GM12878 (cell line): ENCODE data around the gene LEFTY1. TPM values are rescaled to one million over a fixed set of nuclear protein-coding genes. Genes with fewer than 3 reads are reported as not detected.

ENCODE experiments used
- ATAC-seq: fragments of 200-7000 bp; cut with Tn5 transposase; 3 replicates; pipeline ENCODE4 v1.9.1; 2020; ENCODE audit warnings: mild to moderate bottlenecking, moderate library complexity
- BruUV-seq: library from RNA; stranded (reverse); fragments of 400-500 nt; replicated peaks from 2 replicates; lab custom pipeline; 2021; lab: Mats Ljungman, UMichigan
- CTCF ChIA-PET: fragments of 300-600 bp; sonication (Branson Sonifier 250); formaldehyde crosslinking; extraction: SDS; loops from one replicate; lab custom pipeline; 2021; ENCODE audit warnings: inconsistent platforms; lab: Yijun Ruan, JAX
- POLR2A ChIA-PET: fragments of 350-600 bp; formaldehyde crosslinking; extraction: SDS; loops from one replicate; lab custom pipeline; 2021; ENCODE audit warnings: inconsistent platforms; lab: Charles Lee
- RAD21 ChIA-PET: fragments of 300-600 bp; sonication (Branson Sonifier 250); formaldehyde crosslinking; loops from one replicate; lab custom pipeline; 2023; ENCODE audit warnings: antibody characterized with exemption; ENCODE audit not compliant: unreplicated experiment; lab: Charles Lee
- SMC1A ChIA-PET: fragments of 300-600 bp; sonication (Branson Sonifier 250); formaldehyde crosslinking; loops from one replicate; lab custom pipeline; 2023; ENCODE audit not compliant: unreplicated experiment, uncharacterized antibody; lab: Charles Lee
- DNase-seq: peaks from one replicate; pipeline ENCODE4 v3.0.0-alpha.2; 2011; ENCODE audit warnings: low read depth, low spot score
- FAIRE-seq: peaks from 3 replicates; lab custom pipeline; 2011; peaks lifted over from hg19 to GRCh38; lab: Jason Lieb, UNC
- H2AFZ ChIP-seq: 2 replicates; pipeline ENCODE4 v1.6.0; 2011; ENCODE audit warnings: low read depth, low read length, control low read depth; ENCODE audit not compliant: control insufficient read depth
- H3K27ac ChIP-seq: 2 replicates; pipeline ENCODE4 v1.5.1; 2011; ENCODE audit warnings: control low read depth; ENCODE audit not compliant: control insufficient read depth, insufficient read depth
- H3K27me3 ChIP-seq, 2 experiments: replicated peaks in 1 of 2; 2 replicates each; pipeline versions ENCODE4 v1.6.0 to v1.6.1; 2011; ENCODE audit warnings: low read length in 1 of 2; ENCODE audit not compliant: control insufficient read depth in 2 of 2, insufficient read depth in 2 of 2
- H3K36me3 ChIP-seq, 2 experiments: 2 replicates each; pipeline ENCODE4 v1.5.1; 2011; ENCODE audit warnings: low read length in 1 of 2; ENCODE audit not compliant: control insufficient read depth in 2 of 2, insufficient read depth in 2 of 2
- H3K4me1 ChIP-seq: 2 replicates; pipeline ENCODE4 v1.6.1; 2011; ENCODE audit warnings: mild to moderate bottlenecking, low read length, moderate library complexity, mixed read lengths; ENCODE audit not compliant: control insufficient read depth, insufficient read depth
- H3K4me2 ChIP-seq: 2 replicates; pipeline ENCODE4 v1.6.0; 2011; ENCODE audit warnings: control low read depth; ENCODE audit not compliant: control insufficient read depth, insufficient read depth
- H3K4me3 ChIP-seq: fragments of 200-600 bp; sonication (generic); 2 replicates; pipeline ENCODE4 v1.5.1; 2016
- H3K79me2 ChIP-seq: 2 replicates; pipeline ENCODE4 v1.6.0; 2011; ENCODE audit warnings: low read length; ENCODE audit not compliant: control insufficient read depth, insufficient read depth
- H3K9ac ChIP-seq: 2 replicates; pipeline ENCODE4 v1.8.0; 2011; ENCODE audit warnings: low read length, control low read depth, mixed read lengths; ENCODE audit not compliant: control insufficient read depth, insufficient read depth
- H3K9me3 ChIP-seq: replicated peaks from 3 replicates; pipeline ENCODE4 v1.5.1; 2011; ENCODE audit warnings: mild to moderate bottlenecking, low read length; ENCODE audit not compliant: control insufficient read depth, insufficient read depth
- H4K20me1 ChIP-seq: 2 replicates; pipeline ENCODE4 v1.6.0; 2011; ENCODE audit not compliant: control insufficient read depth, insufficient read depth
- BCL11A ChIP-seq: IDR thresholded peaks from 2 replicates; pipeline ENCODE4 v1.6.1; 2011; ENCODE audit warnings: low read depth, low read length
- CBFB ChIP-seq: IDR thresholded peaks from 2 replicates; pipeline ENCODE4 v1.6.1; 2016; ENCODE audit warnings: antibody characterized with exemption, low read depth
- CBX5 ChIP-seq: sonication (generic); IDR thresholded peaks from 2 replicates; pipeline ENCODE4 v1.6.1; 2016; ENCODE audit warnings: low read depth, moderate library complexity, mild to moderate bottlenecking, inconsistent platforms
- CREM ChIP-seq: IDR thresholded peaks from 2 replicates; pipeline ENCODE4 v1.6.1; 2014; ENCODE audit warnings: antibody characterized with exemption, low read depth
- EED ChIP-seq: sonication (generic); IDR thresholded peaks from 2 replicates; pipeline ENCODE4 v1.6.1; 2016; ENCODE audit warnings: antibody characterized with exemption, low read depth
- HDAC2 ChIP-seq: fragments of 200-600 bp; sonication (generic); IDR thresholded peaks from 2 replicates; pipeline ENCODE4 v1.6.1; 2017
- HDAC6 ChIP-seq: fragments of 200-600 bp; sonication (generic); IDR thresholded peaks from one replicate; pipeline ENCODE4 v1.8.0; 2017; ENCODE audit warnings: antibody characterized with exemption; ENCODE audit not compliant: unreplicated experiment
- IKZF1 ChIP-seq: fragments of 450-650 bp; conservative IDR thresholded peaks from 2 replicates; pipeline ENCODE4 v1.6.1; 2017; ENCODE audit warnings: antibody characterized with exemption, mild to moderate bottlenecking
- RELA ChIP-seq: fragments of 450-650 bp; IDR thresholded peaks from 2 replicates; pipeline ENCODE4 v1.8.0; 2014; ENCODE audit warnings: borderline replicate concordance; ENCODE audit not compliant: partially characterized antibody
- SMC3 ChIP-seq: IDR thresholded peaks from 2 replicates; pipeline ENCODE4 v1.6.1; 2011; ENCODE audit warnings: low read length, improper control_type of control experiment, borderline replicate concordance
- SUPT20H ChIP-seq: IDR thresholded peaks from 2 replicates; pipeline ENCODE4 v1.6.1; 2011; ENCODE audit warnings: low read depth, mild to moderate bottlenecking, low read length, moderate library complexity, borderline replicate concordance; ENCODE audit not compliant: control insufficient read depth
- WRNIP1 ChIP-seq: IDR thresholded peaks from 2 replicates; pipeline ENCODE4 v1.6.1; 2011; ENCODE audit warnings: low read depth, low read length, improper control_type of control experiment, borderline replicate concordance
- WGBS: methylation state at CpG from one replicate; pipeline ENCODE4 v1.1.6; 2016; ENCODE audit warnings: low lambda C conversion rate; ENCODE audit not compliant: insufficient replicate concordance, insufficient coverage; ENCODE audit errors: missing lambda C conversion rate; 5-methylcytosine and 5-hydroxymethylcytosine counted together
- in situ Hi-C: fragments of 300-500 bp; cut with MboI; formaldehyde crosslinking; loops from 9 replicates; pipeline ENCODE4 v1.14.3; 2018; ENCODE audit warnings: mixed read lengths
- intact Hi-C: fragments of 100-400 bp; cut with micrococcal nuclease; formaldehyde crosslinking; loops from one replicate; pipeline ENCODE4 v1.14.2; 2022; ENCODE audit not compliant: unreplicated experiment
- polyA plus RNA-seq, 11 experiments: library from polyadenylated mRNA; depleted of rRNA in 4 of 11; unstranded in 6 of 11; stranded (reverse) in 5 of 11; fragments of >200 nt; fragmentation: Nextera tagmentation in 4 of 11; fragmentation: Illumina TruSeq in 1 of 11; extraction: Ambion mirVana in 4 of 11; extraction: Trizol in 1 of 11; gene quantifications; 1 replicate in 1 of 11; 2 replicates in 10 of 11; pipeline versions ENCODE4 v1.2.1 to v1.2.3, GENCODE V29; 2011 to 2016; ENCODE audit warnings: inconsistent platforms in 2 of 11, missing spikeins in 2 of 11, low read depth in 1 of 11
- total RNA-seq, 4 experiments: library from RNA; depleted of rRNA in 3 of 4; stranded (reverse); fragments of >200 nt in 3 of 4; fragmentation: Illumina TruSeq in 1 of 4; extraction: Trizol in 1 of 4; gene quantifications; 2 replicates each; pipeline versions ENCODE4 v1.2.1 to v1.2.3, GENCODE V29; 2013 to 2021
- TF ChIP-seq, protein P1 (sequence below): fragments of 450-650 bp; IDR thresholded peaks from 2 replicates; pipeline ENCODE4 v1.6.1; 2017; ENCODE audit warnings: mild to moderate bottlenecking, moderate library complexity
- TF ChIP-seq, protein P2 (sequence below): fragments of 450-650 bp; IDR thresholded peaks from 2 replicates; pipeline ENCODE4 v1.6.1; 2018; ENCODE audit warnings: borderline replicate concordance, mild to moderate bottlenecking; ENCODE audit not compliant: partially characterized antibody
- TF ChIP-seq, protein P3 (sequence below): fragments of 450-650 bp; formaldehyde crosslinking; IDR thresholded peaks from 2 replicates; pipeline ENCODE4 v1.4.0; 2022; ENCODE audit warnings: mild to moderate bottlenecking, moderate library complexity

LEFTY1 gene
- total and polyA plus RNA-seq, 10 of the 15 experiments (the other 5 are each of a cell fraction or from before 2014, with no cell fraction given), result 0.06 TPM; not detected in 8

GRCh38 chr1:225872075-225872430, 16.9 kb downstream of the LEFTY1 start:
- DNase-seq, result no peak
- Histone ChIP-seq H3K9me3 (no peaks in the 10 kb centered on the region), H2AFZ (no peak overlapping the region), H3K9ac (no peak overlapping the region), H3K4me3 (no peak overlapping the region), H3K4me2 (no peak overlapping the region), H3K4me1 (no peaks in the 10 kb centered on the region), H3K27me3 (no peaks in the 10 kb centered on the region), H3K79me2 (no peaks in the 10 kb centered on the region), H3K27ac (no peak overlapping the region)
- no peak for ATAC-seq
- RAD21 ChIA-PET, result no interaction called here
- WGBS, result 79% methylated on average over 3 of the region's 3 CpGs
- SMC1A ChIA-PET, result interaction anchor here (2.7 kb wide), 1 partner anchor 9 kb away, joined by 8 read pairs; no protein-coding TSS in a partner anchor
- intact Hi-C loops, result no loop called here
- CTCF ChIA-PET, result interaction anchor here (1.0 to 1.5 kb wide), 3 partner anchors 10 to 40 kb away, joined by 3 to 4 read pairs (median 4); partner anchors contain the start of gene TMEM63A
- FAIRE-seq, result no peak
- TF ChIP-seq CBFB (no peak), SUPT20H (no peak), RELA (no peak), HDAC6 (no peak), SMC3 (no peak), CREM (no peak), CBX5 (no peak), HDAC2 (no peak), EED (no peak), IKZF1 (no peak), BCL11A (no peak), WRNIP1 (no peak)
- TF ChIP-seq, protein P1, sequence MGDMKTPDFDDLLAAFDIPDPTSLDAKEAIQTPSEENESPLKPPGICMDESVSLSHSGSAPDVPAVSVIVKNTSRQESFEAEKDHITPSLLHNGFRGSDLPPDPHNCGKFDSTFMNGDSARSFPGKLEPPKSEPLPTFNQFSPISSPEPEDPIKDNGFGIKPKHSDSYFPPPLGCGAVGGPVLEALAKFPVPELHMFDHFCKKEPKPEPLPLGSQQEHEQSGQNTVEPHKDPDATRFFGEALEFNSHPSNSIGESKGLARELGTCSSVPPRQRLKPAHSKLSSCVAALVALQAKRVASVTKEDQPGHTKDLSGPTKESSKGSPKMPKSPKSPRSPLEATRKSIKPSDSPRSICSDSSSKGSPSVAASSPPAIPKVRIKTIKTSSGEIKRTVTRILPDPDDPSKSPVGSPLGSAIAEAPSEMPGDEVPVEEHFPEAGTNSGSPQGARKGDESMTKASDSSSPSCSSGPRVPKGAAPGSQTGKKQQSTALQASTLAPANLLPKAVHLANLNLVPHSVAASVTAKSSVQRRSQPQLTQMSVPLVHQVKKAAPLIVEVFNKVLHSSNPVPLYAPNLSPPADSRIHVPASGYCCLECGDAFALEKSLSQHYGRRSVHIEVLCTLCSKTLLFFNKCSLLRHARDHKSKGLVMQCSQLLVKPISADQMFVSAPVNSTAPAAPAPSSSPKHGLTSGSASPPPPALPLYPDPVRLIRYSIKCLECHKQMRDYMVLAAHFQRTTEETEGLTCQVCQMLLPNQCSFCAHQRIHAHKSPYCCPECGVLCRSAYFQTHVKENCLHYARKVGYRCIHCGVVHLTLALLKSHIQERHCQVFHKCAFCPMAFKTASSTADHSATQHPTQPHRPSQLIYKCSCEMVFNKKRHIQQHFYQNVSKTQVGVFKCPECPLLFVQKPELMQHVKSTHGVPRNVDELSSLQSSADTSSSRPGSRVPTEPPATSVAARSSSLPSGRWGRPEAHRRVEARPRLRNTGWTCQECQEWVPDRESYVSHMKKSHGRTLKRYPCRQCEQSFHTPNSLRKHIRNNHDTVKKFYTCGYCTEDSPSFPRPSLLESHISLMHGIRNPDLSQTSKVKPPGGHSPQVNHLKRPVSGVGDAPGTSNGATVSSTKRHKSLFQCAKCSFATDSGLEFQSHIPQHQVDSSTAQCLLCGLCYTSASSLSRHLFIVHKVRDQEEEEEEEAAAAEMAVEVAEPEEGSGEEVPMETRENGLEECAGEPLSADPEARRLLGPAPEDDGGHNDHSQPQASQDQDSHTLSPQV, result no peak
- TF ChIP-seq, protein P2, sequence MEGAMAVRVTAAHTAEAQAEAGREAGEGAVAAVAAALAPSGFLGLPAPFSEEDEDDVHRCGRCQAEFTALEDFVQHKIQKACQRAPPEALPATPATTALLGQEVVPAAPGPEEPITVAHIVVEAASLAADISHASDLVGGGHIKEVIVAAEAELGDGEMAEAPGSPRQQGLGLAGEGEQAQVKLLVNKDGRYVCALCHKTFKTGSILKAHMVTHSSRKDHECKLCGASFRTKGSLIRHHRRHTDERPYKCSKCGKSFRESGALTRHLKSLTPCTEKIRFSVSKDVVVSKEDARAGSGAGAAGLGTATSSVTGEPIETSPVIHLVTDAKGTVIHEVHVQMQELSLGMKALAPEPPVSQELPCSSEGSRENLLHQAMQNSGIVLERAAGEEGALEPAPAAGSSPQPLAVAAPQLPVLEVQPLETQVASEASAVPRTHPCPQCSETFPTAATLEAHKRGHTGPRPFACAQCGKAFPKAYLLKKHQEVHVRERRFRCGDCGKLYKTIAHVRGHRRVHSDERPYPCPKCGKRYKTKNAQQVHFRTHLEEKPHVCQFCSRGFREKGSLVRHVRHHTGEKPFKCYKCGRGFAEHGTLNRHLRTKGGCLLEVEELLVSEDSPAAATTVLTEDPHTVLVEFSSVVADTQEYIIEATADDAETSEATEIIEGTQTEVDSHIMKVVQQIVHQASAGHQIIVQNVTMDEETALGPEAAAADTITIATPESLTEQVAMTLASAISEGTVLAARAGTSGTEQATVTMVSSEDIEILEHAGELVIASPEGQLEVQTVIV, result no peak
- TF ChIP-seq, protein P3, sequence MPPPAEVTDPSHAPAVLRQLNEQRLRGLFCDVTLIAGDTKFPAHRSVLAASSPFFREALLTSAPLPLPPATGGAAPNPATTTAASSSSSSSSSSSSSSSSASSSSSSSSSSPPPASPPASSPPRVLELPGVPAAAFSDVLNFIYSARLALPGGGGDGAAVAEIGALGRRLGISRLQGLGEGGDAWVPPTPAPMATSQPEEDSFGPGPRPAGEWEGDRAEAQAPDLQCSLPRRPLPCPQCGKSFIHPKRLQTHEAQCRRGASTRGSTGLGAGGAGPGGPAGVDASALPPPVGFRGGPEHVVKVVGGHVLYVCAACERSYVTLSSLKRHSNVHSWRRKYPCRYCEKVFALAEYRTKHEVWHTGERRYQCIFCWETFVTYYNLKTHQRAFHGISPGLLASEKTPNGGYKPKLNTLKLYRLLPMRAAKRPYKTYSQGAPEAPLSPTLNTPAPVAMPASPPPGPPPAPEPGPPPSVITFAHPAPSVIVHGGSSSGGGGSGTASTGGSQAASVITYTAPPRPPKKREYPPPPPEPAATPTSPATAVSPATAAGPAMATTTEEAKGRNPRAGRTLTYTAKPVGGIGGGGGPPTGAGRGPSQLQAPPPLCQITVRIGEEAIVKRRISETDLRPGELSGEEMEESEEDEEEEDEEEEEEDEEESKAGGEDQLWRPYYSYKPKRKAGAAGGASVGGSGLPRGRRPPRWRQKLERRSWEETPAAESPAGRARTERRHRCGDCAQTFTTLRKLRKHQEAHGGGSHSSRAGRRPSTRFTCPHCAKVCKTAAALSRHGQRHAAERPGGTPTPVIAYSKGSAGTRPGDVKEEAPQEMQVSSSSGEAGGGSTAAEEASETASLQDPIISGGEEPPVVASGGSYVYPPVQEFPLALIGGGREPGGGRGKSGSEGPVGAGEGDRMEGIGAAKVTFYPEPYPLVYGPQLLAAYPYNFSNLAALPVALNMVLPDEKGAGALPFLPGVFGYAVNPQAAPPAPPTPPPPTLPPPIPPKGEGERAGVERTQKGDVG (CRISPR knock-in tag), result no peak
- TF ChIP-seq, all 136 proteins: peak for 0
- BruUV-seq, result no TSS peak
- no peaks in the 10 kb centered on the region for H4K20me1 ChIP-seq
- peaks cover 4 to 23% of the 10 kb centered on the region in 2 experiments for H3K36me3 ChIP-seq
- in situ Hi-C loops, result no loop called here
- POLR2A ChIA-PET, result interaction anchor here (0.7 kb wide), 1 partner anchor 94 kb away, joined by 3 read pairs; the partner anchor contains the start of gene SRP9
